ENCODE results near the gene MEX3D.

DNA sequence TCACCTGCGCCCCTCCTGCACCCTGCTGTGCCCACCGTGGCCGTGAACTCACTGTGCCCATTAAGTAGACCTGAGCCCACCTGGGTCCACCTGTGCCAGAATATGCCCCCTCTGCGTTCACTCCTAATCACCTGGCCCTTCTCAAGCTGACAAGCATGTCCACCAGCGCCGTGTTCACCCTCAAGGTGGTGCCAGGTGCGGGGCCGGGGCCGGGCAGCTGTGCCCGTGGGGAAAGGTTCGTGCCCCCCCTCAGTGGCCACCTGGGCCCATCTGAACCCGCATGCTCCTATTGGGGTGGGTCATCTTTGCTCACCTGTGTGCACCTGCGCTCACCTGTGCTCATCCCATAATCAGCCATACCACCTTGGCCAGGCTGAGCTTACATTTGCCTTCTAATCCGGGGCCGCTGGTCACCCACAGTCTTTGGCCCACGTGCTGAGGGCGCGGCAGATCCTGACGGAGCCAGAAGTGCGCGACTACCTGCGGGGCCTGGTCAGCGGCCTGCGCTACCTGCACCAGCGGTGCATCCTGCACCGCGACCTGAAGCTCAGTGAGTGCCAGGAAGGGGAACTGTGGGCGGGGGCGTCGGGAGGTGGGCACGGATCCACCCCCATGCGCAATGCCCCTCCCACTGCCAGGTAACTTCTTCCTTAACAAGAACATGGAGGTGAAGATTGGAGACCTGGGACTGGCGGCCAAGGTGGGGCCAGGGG is 41.9 kb downstream of the MEX3D start:
- TF ChIP-seq POLR2AphosphoS5 (IDR thresholded peaks at IDR 0.05) (no peak), CTCF (IDR thresholded peaks at IDR 0.05) (no peak)

Data from stomach (tissue), 4 donors.